HUES6 (cell line): ENCODE measurements around the gene ARHGAP15.

Source experiments
- H3K27ac ChIP-seq: 2 replicates; pipeline ENCODE4 v1.7.0; 2013; ENCODE audit warnings: low read depth, mild to moderate bottlenecking, low read length, inconsistent platforms
- H3K27me3 ChIP-seq: 2 replicates; pipeline ENCODE4 v1.6.1; 2013; ENCODE audit warnings: low read length; ENCODE audit not compliant: control insufficient read depth, insufficient read depth
- H3K36me3 ChIP-seq: 2 replicates; pipeline ENCODE4 v1.6.1; 2013; ENCODE audit warnings: low read length; ENCODE audit not compliant: control insufficient read depth, insufficient read depth
- H3K4me1 ChIP-seq: 2 replicates; pipeline ENCODE4 v1.6.1; 2013; ENCODE audit warnings: low read length; ENCODE audit not compliant: control insufficient read depth, insufficient read depth
- H3K4me3 ChIP-seq: 2 replicates; pipeline ENCODE4 v1.5.1; 2013; ENCODE audit warnings: low read depth, low read length
- H3K9ac ChIP-seq: one replicate; pipeline ENCODE4 v1.6.1; 2013; ENCODE audit warnings: mild to moderate bottlenecking, low read length
- H3K9me3 ChIP-seq: 2 replicates; pipeline ENCODE4 v1.6.1; 2013; ENCODE audit warnings: low read depth, low read length; ENCODE audit not compliant: control insufficient read depth, insufficient read depth

Gene ARHGAP15

DNA sequence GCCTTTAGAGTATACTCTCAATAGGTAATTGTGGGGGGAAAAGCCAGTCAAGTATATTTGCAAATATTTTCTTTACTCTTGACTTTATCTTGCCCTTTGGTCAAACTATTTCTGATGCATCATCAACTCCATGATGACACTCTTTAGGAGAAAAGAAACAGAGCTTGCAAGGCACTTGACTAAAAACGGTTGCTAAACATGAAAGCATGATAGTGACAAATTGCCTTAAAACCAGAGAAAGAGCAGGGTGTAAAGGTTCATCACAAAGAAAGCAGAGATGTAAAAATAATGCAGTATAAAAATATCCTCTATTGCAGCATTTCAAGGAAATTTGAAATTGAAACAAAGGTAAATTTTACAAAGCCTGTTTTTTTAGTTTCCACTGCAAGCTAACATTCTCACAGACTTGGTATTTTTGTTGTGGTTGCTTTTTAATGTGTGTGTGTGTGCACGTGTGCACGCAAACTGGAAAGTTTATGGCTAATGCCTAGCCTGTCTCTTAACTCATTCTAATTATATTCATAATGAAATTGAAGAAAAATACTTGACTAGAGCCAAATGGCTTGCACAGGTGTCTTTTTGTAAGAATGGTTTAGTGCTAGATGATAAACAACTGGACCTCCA, 503.6 kb downstream of the ARHGAP15 start:
- no peaks in the 10 kb centered on the region for H3K27me3 ChIP-seq
- H3K4me3 ChIP-seq: no peak overlapping the region
- no peaks in the 10 kb centered on the region for H3K36me3 ChIP-seq
- H3K9ac ChIP-seq: no peak overlapping the region
- peaks cover 4% of the 10 kb centered on the region; the same call in 1 of the 2 replicates for H3K9me3 ChIP-seq
- no peak overlapping the region for H3K27ac ChIP-seq
- no peaks in the 10 kb centered on the region for H3K4me1 ChIP-seq

DNA sequence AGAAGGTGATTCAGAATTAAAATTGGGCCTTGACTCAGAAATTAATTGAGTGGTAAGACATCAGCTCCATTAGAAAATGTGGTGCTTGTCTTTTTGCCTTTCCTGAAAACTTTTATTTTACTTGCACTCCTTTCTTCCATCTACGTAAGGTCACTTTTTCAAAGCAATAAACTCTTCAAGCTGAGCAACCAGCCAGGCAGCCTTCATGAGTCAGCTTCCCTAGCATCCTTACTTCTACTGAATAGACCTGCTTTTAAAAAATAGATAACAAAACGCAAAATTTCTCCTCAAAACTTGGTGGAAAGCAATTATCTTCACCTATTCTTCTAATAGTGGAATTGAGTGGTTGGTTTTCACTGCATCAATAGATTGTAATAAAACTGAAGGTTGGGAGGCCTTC, 504.2 kb downstream of the ARHGAP15 start:
- no peak overlapping the region for H3K27ac ChIP-seq
- no peak overlapping the region for H3K4me3 ChIP-seq
- H3K4me1 ChIP-seq: no peaks in the 10 kb centered on the region
- H3K27me3 ChIP-seq: no peaks in the 10 kb centered on the region
- H3K9me3 ChIP-seq: peaks cover 4% of the 10 kb centered on the region; the same call in 1 of the 2 replicates
- H3K36me3 ChIP-seq: no peaks in the 10 kb centered on the region
- no peak overlapping the region for H3K9ac ChIP-seq

GRCh38 chr2:143635302-143635701, 506.1 kb downstream of the ARHGAP15 start:
- H3K4me3 ChIP-seq: no peak overlapping the region
- H3K4me1 ChIP-seq: no peaks in the 10 kb centered on the region

DNA sequence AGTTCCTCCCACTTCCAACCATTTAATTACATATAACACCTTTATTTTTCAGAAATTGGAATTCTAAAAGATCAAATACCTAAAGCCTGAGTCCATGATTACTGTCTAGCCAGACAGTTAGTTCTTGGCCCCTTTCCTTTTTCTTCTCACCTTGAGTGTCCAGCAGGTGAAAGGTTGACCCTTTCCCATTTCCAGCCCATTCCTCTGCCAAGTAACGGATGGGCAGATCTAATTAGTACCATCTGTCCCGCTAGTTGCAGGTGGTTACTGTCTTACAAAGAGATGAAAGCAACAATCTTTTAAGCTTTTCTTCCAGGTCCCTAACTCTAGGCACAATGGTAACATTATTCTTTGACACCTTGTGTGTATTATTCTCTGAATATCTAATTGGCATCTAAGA, 506.7 kb downstream of the ARHGAP15 start:
- H3K36me3 ChIP-seq: no peaks in the 10 kb centered on the region
- H3K9me3 ChIP-seq: peaks cover 4% of the 10 kb centered on the region; the same call in 1 of the 2 replicates
- H3K27ac ChIP-seq: no peak overlapping the region
- H3K27me3 ChIP-seq: no peaks in the 10 kb centered on the region
- H3K4me1 ChIP-seq: no peaks in the 10 kb centered on the region
- H3K9ac ChIP-seq: no peak overlapping the region
- no peak overlapping the region for H3K4me3 ChIP-seq

More at GRCh38 chr2:143635302-143635701, 506.1 kb downstream of the ARHGAP15 start:
- H3K27me3 ChIP-seq: no peaks in the 10 kb centered on the region
- no peak overlapping the region for H3K27ac ChIP-seq
- peaks cover 4% of the 10 kb centered on the region; the same call in 1 of the 2 replicates for H3K9me3 ChIP-seq
- no peaks in the 10 kb centered on the region for H3K36me3 ChIP-seq
- H3K9ac ChIP-seq: no peak overlapping the region

DNA sequence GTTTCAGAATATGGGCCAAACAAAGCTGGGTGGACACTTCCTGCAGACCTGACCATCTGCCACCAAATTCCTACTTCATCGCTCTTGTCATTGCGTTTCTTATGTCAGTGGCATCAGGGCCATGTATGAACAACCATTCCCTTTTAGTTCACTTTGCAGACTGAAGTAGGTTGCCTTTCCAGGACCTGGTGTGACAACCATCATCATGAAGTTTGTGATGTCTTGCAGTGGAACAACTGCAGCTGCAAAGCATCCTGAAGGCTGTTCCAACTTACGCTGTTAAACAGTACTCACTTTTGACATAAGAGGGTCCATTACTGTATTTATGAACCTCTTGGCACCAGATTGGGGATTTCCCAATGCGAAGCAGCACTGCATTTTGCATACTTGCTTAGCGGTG, 511.6 kb downstream of the ARHGAP15 start:
- Histone ChIP-seq H3K36me3 (no peaks in the 10 kb centered on the region), H3K27me3 (no peaks in the 10 kb centered on the region), H3K9ac (no peak overlapping the region), H3K4me3 (no peak overlapping the region), H3K27ac (no peak overlapping the region), H3K4me1 (no peaks in the 10 kb centered on the region), H3K9me3 (peaks cover 4% of the 10 kb centered on the region; the same call in 1 of the 2 replicates)

DNA sequence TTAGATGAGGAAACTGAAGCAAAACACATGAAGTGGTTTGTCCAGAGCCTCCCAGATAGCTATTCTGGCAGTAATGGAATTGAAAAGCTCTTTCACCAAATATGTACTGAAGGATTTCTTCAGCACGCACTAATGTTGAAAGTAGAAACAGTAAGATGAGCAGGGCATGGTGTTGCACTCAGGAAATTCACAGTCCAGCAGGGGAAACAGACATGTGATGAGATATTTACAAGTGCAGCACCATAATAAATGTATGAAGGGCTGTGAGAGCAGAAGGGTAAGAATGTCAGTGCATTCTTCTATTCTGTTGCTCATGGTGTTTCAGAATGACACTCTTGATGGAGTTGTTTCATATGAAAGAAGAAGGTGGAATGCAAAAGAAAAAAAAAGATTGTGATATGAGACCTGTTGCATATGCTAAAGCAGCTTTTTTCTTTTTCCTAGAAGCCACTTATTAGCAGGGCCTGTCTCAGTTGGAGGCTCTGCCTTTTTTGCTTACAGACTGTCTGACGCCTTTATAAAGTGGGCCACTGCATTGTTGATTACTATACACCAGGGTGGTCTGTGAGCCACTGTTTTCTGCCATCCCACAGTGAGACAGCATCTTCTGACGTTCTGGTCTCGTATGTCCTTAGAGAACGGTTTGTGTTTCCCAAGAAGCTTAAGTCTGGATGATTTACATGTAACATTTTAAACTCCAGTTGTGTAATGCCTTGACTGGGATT, 516.9 kb downstream of the ARHGAP15 start:
- H3K36me3 ChIP-seq: no peaks in the 10 kb centered on the region
- H3K27me3 ChIP-seq: no peaks in the 10 kb centered on the region
- H3K9me3 ChIP-seq: no peaks in the 10 kb centered on the region
- no peak overlapping the region for H3K9ac ChIP-seq
- H3K4me3 ChIP-seq: no peak overlapping the region
- H3K27ac ChIP-seq: no peak overlapping the region
- H3K4me1 ChIP-seq: 0 out of 2 replicates have a peak, but pooled peaks cover 2% of the 10 kb centered on the region

DNA sequence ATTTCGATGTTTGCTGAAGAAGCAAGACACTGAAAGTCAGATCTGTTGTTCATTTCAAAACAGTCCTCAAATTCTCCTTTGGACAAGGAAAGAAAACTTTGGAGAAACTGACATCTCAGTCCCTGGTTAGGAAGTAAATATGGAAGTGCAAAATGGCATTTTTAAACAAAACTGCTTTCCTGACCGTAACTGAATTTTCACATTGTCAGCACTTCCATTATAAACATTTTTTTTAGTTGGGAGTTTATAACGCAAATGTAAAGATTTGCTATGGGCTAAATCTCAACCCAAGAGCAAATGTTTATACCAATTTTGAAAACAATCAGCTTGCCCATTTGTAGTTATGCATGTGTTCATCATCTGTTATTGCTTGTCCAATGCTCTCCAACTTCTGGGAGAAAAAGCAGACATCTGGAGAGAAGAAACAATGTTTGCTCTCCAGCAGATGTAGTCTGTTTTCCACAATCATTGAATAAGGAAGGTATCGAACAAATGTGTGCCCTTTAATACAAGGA, 520.1 kb downstream of the ARHGAP15 start:
- no peak overlapping the region for H3K4me3 ChIP-seq
- H3K36me3 ChIP-seq: no peaks in the 10 kb centered on the region
- no peaks in the 10 kb centered on the region for H3K27me3 ChIP-seq
- H3K27ac ChIP-seq: no peak overlapping the region
- H3K9ac ChIP-seq: no peak overlapping the region
- 0 out of 2 replicates have a peak, but pooled peaks cover 2% of the 10 kb centered on the region for H3K4me1 ChIP-seq
- peaks cover 11% of the 10 kb centered on the region for H3K9me3 ChIP-seq

DNA sequence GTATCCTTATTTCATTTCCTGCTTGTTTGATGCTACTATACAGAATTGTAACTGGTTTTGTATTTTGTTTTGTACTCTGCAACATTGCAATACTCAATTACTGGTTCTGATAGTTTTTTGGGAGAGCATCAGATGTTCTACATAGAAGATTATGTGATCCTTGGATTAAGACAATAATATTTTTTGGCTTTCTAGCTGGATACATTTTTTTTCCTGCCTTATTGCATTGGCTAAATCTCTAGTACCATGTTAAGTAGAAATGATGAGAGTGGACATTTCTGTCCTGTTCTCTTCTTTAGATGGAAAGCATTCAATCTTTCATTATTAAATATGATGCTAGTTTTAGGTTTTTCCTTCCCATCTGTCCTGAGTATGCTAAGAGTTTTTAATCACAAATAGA, 523.5 kb downstream of the ARHGAP15 start:
- Histone ChIP-seq H3K9ac (no peak overlapping the region), H3K4me1 (no peaks in the 10 kb centered on the region), H3K27me3 (no peaks in the 10 kb centered on the region), H3K27ac (no peak overlapping the region), H3K4me3 (no peak overlapping the region), H3K9me3 (peaks cover 11% of the 10 kb centered on the region), H3K36me3 (no peaks in the 10 kb centered on the region)

GRCh38 chr2:143668234-143668633, 539.0 kb downstream of the ARHGAP15 start:
- H3K4me1 ChIP-seq: no peaks in the 10 kb centered on the region
- H3K4me3 ChIP-seq: no peak overlapping the region
- H3K27ac ChIP-seq: no peak overlapping the region
- H3K27me3 ChIP-seq: no peaks in the 10 kb centered on the region
- no peak overlapping the region for H3K9ac ChIP-seq
- H3K9me3 ChIP-seq: no peaks in the 10 kb centered on the region
- no peaks in the 10 kb centered on the region for H3K36me3 ChIP-seq

GRCh38 chr2:143674051-143674450, 544.8 kb downstream of the ARHGAP15 start:
- Histone ChIP-seq H3K27me3 (no peaks in the 10 kb centered on the region), H3K4me3 (no peak overlapping the region), H3K27ac (no peak overlapping the region), H3K9ac (no peak overlapping the region), H3K36me3 (no peaks in the 10 kb centered on the region), H3K9me3 (no peaks in the 10 kb centered on the region; the same call in 1 of the 2 replicates), H3K4me1 (no peaks in the 10 kb centered on the region)

- Histone ChIP-seq H3K4me1 (no peaks in the 10 kb centered on the region), H3K4me3 (no peak overlapping the region), H3K9ac (no peak overlapping the region), H3K36me3 (no peaks in the 10 kb centered on the region), H3K27me3 (no peaks in the 10 kb centered on the region), H3K9me3 (no peaks in the 10 kb centered on the region; the same call in 1 of the 2 replicates), H3K27ac (no peak overlapping the region)
These were observed 545.8 kb downstream of the ARHGAP15 start for GRCh38 chr2:143675021-143675420.
